Pulmonary artery endothelial cell (primary cell): Measurements from ENCODE around the gene DOK3. TPM values are rescaled to one million over a fixed set of nuclear protein-coding genes. Genes with fewer than 3 reads are reported as not detected.

ENCODE experiments used
- DNase-seq: peaks from one replicate; pipeline ENCODE4 v3.0.0-alpha.2; 2011; ENCODE audit warnings: low read depth, low spot score
- total RNA-seq: library from RNA; depleted of rRNA; stranded (reverse); fragments of >200 nt; gene quantifications from 2 replicates; pipeline ENCODE4 v1.2.3, GENCODE V29; 2014

DOK3 gene
- total RNA-seq, 1 donor from 2014 or later: 2.0 TPM

GRCh38 chr5:177468685-177469628 is 40.7 kb downstream of the DOK3 start:
- DNase-seq: no peak

- DNase-seq: no peak
Measured at GRCh38 chr5:177468329-177468684, 41.3 kb downstream of the DOK3 start.

- no peak for DNase-seq
Measured at GRCh38 chr5:177467436-177467835, 42.2 kb downstream of the DOK3 start.

- DNase-seq: no peak
Measured at GRCh38 chr5:177466861-177467260, 42.8 kb downstream of the DOK3 start.

- no peak for DNase-seq
Measured at GRCh38 chr5:177465044-177465443, 44.6 kb downstream of the DOK3 start.

GRCh38 chr5:177462021-177462670 is 47.5 kb downstream of the DOK3 start:
- DNase-seq: no peak

GRCh38 chr5:177459819-177460628 is 49.6 kb downstream of the DOK3 start:
- DNase-seq: no peak

GRCh38 chr5:177459357-177459756 is 50.3 kb downstream of the DOK3 start:
- no peak for DNase-seq

- no peak for DNase-seq
Measured at GRCh38 chr5:177458912-177459350, 50.7 kb downstream of the DOK3 start.

- DNase-seq: no peak
Measured at GRCh38 chr5:177457852-177458681, 51.6 kb downstream of the DOK3 start.

- peak; percentile 93 for DNase-seq
Measured at GRCh38 chr5:177456976-177457851, 52.4 kb downstream of the DOK3 start.

GRCh38 chr5:177456591-177456964 is 53.0 kb downstream of the DOK3 start:
- DNase-seq: no peak

- peak; percentile 60 for DNase-seq
Measured at GRCh38 chr5:177455661-177456590, 53.7 kb downstream of the DOK3 start.

GRCh38 chr5:177455036-177455660 is 54.5 kb downstream of the DOK3 start:
- DNase-seq: no peak

- DNase-seq: no peak
Measured at GRCh38 chr5:177454397-177455035, 55.1 kb downstream of the DOK3 start.

- DNase-seq: no peak
Measured at GRCh38 chr5:177453852-177454396, 55.7 kb downstream of the DOK3 start.
